ENCODE results near the gene PI4KA.
"Not testable (repeated sequence)": the region's sequence is repeated elsewhere in the genome, so short reads cannot be mapped to it uniquely, and the experiment has no call there.

The PI4KA gene

DNA sequence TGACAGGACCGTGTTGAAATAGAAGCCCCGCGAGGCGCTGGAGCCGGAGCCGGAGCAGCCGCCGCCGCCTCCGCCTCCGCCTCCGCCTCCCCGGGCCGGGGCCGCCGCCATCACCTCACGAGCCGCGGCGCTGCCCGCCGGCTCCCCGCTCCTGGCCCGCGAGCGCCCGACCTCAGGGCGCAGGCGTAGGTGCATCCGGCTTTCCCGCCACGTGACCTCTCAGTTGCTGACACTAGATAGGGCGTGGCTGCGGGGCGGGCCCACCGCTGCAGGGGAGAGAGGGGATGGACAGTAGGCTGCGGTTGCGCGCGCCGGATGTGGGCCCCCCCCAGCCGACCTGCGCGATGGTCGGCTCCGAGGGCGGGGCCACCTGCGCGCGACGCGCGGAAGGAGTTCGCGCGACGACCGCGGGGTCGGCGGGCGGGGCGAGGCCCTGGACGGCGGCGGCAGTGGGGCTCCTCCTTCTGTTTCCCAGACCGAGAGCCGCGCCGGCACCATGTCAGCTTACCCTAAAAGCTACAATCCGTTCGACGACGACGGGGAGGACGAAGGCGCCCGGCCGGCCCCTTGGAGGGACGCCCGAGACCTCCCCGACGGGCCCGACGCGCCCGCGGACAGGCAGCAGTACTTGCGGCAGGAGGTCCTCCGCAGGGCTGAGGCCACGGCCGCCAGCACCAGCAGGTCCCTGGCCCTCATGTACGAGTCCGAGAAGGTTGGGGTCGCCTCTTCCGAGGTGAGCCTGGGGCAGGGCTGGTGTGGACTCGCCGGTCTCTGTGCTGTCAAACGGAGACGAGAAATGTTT is at the start of gene PI4KA, which contains the start of gene SNAP29:
Gene PI4KA (minus strand): TSS at position 197 of the 802 bp plus-strand sequence. CDS start 86 bp downstream, at position 111.
Gene SNAP29 (plus strand): TSS at position 393 of the 802 bp plus-strand sequence. CDS start 104 bp downstream, at position 497.
- DNase-seq (ENCODE audit: low read depth in 2 of 2), result peak; percentile 96 to 97

DNA sequence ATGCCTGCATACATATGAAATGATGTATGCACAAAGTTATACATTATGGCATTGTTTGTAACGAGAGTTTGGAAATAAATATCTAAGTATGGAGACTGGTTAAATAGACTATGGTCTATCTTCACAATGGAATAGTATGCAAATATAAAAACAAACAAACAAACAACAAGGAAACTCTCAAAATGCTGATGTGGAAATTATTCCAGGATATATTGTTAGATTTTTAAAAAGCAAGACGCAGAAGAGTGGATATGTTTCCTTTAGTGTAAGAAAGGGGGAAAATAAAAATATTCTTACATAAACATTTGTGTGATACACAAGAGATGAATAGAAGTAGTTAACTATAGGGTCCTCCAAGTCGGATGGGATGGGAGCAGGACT is 47.8 kb upstream of the PI4KA start:
- DNase-seq (ENCODE audit: low read depth in 2 of 2), result no peak

DNA sequence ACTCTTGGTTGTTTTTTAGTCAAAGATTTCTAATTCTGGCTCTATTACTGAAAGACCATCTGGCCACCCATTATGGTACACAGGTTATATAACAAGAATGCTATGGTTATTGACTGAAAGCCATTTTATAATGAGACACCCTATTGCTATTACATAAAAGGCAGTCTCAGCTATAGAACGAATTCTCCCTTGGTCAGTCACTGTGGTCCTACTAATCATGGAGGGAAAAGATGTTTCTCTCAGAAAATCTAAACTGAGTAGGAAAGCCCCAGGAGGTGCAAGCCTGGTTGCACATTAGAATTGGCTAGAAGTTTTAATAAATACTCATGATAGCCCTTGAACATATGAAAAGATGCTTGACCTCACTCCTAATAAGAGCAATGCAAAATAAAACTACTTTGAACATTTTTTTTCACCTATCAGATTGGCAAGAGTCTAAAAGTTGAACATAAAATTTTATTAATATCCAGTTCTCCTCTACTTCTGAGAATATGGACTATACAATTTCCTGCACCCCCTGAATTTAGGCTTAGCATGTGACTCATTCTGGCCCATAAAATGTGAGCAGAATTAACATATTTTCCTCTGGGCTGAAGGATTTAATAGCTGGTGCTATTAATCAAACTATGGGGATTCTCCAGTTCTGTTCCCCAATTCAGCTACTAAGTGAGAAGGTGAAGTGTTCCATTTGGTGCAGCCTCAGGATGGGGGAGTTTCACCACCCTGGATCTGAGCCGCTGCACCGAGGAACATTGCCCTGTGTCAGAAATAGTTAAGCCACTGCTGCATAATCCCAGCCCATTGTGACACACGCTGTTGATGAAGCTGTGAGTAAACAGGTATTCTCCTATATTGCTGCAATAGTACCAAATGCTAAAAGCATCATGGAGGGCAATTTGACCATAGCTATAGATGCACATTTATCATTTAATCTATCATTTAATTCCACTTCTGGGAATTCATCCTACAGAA is 47.1 kb upstream of the PI4KA start:
- DNase-seq (ENCODE audit: low read depth in 2 of 2), result no peak

DNA sequence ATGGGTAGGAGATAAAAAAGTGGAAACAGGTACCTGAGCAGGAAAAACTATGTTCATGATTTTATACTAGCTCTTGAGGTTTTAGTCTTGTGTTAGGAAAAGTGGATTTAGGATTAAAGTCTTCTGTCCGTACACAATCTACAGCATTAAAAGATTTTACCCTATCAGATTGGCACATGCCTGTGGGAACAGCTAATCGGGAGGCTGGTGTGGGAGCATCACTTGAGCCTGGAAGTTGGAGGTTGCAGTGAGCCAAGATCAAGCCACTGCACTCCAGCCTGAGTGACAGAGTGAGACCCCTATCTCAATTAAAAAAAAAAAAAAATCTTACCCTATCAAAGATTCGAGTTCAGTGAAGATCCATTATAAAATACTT is 46.4 kb upstream of the PI4KA start:
- DNase-seq (ENCODE audit: low read depth in 2 of 2), result no peak

DNA sequence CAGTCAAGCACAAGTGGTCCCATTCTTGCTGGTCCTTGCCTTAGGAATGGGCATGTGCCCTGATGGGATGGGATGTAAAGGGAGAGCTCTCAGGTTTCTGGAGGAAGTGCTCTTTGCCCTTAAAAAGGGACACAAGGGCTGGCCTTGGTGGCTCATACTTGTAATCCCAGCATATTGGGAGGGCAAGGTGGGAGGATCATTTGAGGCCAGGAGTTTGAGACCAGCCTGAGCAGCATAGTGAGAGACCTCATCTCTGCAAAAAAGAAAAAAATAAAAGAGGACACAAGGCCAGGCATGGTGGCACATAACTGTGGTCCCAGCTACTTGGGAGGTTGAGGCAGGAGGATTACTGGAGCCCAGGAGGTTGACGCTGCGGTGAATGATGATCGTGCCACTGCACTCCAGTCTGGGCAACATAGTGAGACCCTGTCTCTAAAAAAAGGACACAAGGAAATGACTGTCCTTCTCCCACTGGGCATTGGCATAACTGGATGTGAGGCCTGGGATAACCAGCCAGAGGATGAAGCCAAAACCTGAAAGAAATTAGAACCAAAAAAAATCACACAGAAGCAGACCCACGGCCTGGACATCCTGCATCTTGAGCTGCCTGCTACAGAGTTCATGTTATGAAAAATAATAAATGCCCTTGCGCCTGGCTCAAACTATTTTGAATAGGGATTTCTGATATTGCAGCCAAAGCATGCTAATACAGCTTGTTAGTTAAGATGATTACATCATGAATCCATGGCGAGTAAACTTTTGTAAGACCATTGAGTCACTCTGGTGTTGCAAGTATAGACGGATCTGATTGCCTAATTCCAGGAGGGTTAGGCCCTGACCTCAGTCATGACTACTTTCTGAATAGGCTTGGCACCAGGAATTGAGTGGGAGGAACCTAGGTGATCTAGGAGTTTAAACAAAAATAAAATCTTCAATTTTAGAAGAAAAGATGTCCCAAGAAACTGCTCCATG is 45.7 kb upstream of the PI4KA start:
- DNase-seq (ENCODE audit: low read depth in 2 of 2), result peak; percentile 74 to 79

DNA sequence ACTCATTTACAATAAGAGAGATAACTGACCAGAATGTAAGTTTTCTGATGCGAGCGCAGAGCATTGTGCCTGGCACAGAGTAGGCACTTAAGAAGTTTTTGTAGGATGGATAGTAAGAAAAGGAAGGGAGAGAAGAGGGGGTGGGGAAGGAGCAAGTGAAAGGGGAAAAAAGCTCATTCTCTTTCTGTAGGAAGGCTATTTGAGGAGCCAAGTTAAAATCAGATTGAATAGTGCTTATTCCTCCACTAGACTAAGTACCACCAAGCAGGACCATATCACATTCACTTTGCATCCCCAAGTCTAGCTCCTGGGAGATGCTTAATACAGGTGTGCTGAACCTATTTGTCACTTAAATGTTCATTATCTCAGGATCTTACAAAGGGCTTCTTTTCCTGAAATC is 44.5 kb upstream of the PI4KA start:
- no peak for DNase-seq (ENCODE audit: low read depth in 2 of 2)

DNA sequence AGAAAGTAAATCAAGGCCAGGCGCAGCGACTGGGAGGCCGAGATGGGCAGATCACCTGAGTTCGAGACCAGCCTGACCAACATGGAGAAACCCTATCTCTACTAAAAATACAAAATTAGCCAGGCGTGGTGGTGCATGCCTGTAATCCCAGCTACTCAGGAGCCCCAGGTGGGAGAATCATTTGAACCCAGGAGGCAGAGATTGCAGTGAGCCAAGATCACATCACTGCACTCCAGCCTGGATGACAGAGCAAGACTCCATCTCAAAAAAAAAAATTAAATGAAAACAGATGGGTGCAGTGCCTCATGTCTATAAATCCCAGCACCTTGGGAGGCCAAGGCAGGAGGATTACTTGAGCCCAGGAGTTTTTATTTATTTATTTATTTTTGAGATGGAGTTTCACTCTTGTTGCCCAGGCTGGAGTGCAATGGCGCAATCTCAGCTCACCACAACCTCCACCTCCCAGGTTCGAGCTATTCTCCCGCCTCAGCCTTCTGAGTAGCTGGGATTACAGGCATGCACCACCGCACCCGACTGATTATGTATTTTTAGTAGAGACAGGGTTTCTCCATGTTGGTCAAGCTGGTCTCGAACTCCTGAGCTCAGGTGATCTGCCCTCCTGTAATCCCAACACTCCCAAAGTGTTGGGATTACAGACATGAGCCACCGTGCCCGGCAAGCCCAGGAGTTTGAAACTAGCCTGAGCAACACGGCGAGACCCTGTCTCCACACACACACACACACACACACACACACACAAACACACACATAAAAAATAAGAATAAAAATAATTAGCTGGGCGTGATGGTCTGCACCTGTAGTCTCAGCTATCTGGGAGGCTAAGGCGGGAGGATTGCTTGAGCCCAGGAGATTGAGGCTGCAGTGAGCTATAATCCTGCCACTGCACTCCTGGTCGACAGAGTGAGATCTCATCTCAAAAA is 42.8 kb upstream of the PI4KA start:
- DNase-seq (ENCODE audit: low read depth in 2 of 2), result not testable (repeated sequence)

DNA sequence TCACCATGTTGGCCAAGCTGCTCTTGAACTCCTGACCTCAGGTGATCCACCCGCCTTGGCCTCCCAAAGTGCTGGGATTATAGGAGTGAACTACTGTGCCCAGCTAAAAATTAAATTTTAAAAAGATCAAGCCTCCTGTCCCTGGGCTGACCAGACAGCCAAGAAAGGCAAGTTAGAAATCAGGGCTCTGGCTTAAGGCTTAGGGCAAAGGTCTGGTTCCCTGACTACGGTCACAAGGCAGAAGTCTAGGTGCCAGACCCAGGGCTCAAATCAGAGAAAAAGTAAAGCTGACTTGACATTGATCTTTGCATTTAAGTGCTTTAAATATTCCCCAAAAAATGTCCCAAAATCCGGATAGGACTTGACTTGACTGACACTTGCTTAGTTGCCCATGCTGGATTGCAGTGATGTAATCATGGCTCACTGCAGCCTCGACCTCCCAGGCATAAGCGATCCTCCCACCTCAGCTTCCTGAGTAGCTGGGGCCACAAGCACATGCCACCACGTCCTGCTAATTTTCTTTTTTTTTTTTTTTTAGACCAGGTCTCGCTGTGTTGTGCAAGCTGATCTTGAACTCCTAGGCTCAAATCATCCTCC is 41.3 kb upstream of the PI4KA start:
- no peak for DNase-seq (ENCODE audit: low read depth in 2 of 2)

DNA sequence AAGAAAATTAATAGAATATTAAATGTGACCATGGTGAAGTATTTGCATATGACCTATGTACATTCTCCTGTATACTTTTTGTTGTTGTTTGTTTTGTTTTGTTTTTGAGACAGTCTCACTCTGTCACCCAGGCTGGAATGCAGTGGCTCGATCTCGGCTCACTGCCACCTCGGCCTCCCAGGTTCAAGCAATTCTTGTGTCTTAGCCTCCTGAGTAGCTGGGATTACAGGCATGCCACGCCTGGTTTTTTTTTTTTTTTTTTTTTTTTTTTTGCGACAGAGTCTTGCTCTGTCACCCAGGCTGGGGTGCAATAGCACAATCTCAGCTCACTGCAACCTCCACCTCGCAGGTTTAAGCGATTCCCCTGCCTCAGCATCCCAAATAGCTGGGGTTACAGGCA is 39.1 kb upstream of the PI4KA start:
- not testable (repeated sequence) for DNase-seq (ENCODE audit: low read depth in 2 of 2)

DNA sequence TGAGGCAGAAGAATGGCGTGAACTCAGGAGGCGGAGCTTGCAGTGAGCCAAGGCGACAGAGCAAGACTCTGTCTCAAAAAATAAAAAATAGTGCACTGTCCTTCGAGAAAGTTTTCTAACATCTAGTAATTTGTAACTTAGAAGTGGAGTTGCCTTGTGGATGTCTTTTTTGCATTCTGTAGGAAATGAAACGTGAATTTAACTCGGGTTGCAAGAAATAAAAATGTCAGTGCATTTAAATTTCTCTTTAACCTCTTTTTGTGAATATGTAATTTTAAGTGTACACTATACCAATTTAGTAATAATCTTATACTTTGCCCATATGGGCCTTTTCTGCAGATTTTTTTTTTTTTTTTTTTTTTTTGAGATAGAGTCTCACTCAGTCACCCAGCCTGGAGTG is 32.4 kb upstream of the PI4KA start:
- no peak for DNase-seq (ENCODE audit: low read depth in 2 of 2)

DNA sequence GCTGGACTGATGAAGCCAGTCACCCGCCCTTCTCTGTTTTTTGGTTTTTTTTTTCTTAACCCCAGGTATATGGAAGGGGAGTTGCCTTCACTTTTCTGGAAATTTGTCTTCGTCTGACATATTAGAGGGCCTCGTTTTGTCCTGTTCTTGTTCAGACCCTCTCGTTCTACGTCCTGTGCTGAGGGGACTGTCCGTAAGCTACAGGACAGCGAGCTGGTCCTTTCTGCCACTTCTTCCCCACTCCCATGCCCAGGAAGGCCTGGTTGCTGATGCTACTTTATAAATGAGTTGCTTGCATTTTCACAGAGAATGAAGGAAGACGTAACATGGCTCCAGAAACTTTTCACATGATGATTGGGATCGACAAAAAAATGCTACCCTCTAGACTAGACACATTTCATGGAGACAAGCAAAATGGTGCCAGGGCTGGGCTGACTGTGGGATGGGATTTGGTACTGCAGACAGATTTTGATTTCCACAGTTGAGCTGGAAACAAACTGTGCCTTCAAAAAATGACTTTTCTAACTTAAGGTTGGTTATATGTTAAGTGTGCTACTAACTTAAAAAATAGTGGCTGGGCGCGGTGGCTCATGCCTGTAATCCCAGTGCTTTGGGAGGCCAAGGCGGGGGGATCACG is 31.4 kb upstream of the PI4KA start:
- no peak for DNase-seq (ENCODE audit: low read depth in 2 of 2)

DNA sequence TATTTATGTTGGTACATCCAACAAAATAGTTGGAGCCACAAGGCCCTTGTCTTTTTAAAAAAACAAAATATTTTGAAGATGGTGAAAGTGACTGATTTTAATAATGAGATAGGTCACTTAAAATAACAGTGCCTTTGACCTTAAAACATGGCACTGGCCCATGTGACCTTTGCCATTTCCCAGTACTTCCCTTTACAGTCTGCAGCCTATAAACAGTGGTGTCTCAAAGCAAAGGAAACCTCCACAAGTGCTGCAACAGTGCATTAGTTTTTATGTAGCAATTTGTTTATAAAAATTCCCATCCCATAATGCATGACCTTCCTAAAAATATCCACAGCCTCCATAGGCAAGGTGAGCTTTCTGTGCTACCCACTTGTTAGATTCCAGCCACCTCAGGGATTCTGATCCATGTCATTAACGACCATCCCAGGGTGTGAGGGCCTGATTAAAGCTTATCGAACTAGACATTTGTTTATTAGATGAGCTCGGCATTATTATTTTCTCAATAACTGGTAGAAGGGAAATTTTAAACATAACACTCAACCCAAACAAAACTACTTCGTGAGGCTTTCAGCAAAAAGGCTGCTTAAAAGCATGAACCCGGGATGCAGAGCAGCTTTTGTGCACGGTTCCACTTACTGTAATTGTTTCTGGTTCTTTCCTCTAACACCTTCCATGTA is 30.6 kb upstream of the PI4KA start:
- no peak for DNase-seq (ENCODE audit: low read depth in 2 of 2)

DNA sequence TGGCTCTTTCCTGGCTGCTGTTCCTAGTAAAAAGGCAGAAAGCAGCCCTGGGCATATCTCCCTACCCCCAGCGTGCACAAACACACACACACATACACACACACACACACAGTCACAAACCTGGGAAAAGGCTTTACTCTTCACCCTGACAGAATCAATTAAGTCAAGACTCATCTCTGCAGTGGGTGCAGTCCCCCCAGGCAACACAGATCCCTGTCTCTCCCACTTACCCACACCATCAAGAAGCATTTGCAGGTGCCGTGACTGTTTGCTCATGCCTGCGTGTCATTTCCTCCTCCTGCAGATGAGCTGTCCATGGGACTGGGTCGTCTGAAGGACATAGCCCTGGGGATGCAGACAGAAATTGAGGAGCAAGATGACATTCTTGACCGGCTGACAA is 28.8 kb upstream of the PI4KA start:
- DNase-seq (ENCODE audit: low read depth in 2 of 2), result no peak

DNA sequence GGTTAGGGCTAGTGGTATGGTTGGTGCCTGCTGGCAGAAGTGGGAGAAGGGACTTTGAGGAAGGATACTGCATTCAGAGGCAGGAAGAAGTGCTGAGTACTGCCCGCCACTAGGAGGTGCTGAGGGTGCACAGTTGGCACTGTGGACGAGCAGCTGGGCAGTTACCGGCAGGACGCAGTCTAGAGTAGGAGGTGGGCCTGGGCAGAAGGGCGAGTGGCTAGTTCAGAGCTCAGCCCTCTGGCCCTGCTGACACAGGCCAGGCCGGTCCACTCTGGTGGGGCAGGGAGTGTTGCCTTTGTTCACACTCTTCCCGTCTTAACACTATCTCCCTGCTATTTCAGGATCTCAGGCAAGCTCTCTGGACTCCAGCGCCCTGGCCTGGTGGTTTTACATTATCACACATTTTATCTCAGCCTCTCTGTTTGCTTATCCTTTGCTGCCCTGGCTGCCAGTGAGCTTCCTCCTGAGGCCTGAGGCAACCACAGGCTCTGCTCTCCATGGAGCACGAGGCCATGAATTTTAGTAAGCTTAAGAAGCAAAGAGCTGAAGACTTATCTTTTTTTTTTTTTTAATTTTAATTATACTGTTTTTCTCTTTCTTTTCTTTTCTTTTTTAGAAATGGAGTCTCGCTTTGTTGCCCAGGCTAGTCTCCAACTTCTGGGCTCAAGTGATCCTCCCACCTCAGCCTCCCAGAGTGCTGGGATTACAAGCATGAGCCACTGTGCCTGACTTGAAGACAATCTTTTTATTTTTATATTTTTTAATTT is 27.1 kb upstream of the PI4KA start:
- DNase-seq (ENCODE audit: low read depth in 2 of 2), result peak; percentile 19

DNA sequence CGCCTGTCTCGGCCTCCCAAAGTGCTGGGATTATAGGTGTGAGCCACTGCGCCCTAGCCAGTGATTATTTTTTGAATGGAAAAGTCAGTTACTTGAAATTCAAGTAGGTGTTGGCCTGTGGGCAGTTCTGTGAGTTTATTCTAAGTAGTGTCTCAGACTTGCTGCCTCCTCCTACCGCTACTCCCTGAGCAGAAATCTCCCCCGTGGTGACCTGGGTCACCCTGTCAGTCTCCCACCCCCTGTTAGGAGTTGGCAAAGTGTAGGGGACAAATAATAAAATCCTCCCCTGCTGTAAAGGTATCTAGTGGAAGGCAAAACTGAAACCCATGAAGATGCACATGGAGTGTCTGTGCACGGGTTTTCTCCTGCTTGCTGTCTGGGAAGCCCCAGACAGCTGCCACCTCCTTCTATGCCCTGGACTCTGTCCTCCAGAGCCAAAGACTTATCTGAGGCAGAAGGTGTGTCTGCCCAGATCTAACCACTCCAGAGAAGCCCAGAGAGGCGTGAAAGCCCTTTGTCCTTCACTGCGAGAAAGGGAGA is 26.5 kb upstream of the PI4KA start:
- DNase-seq (ENCODE audit: low read depth in 2 of 2), result no peak

DNA sequence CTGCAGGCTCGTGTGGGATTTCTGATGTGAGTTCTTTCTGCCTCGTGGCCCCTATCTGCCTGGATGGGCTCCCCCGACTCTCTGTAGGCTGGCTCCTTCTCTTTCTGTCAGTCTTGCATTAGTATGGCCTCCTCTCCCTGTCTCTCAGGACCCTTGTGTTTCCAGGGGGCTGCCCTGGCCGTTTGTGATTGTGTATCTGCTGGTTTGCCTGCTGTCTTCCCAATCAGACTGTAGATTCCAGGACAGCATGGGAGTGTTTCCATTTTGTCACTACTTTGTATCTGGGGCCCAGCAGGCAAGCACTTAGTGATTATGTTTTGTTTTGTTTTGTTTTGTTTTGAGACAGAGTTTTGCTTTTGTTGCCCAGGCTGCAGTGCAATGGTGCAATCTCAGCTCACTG is 25.8 kb upstream of the PI4KA start:
- DNase-seq (ENCODE audit: low read depth in 2 of 2), result no peak

DNA sequence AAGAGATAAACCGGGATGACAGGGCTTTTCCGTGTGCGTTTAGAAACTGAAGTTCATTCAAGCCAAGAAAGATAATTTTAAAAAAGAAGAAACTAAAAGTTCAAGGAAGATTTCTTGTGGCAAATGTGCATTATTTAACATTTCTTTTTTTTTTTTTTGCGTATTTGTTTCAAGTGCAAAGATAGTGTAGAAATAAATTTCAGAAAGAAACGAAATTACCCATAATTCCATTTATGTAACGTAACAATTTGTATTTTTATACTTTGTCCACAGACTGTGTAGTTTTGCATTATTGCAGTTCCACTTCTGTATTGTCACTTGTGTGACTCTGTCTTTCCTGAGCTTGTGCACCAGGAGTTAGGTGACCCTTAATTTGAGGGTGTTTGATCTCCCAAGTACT is 24.2 kb upstream of the PI4KA start:
- DNase-seq (ENCODE audit: low read depth in 2 of 2), result no peak

Data from fibroblast of skin of left biceps (primary cell).